Left renal pelvis (tissue), 4 donors: ENCODE data around the gene ARHGAP9. TPM values are rescaled to one million over a fixed set of nuclear protein-coding genes. Genes with fewer than 3 reads are reported as not detected.
"Not testable (repeated sequence)": the region's sequence is repeated elsewhere in the genome, so short reads cannot be mapped to it uniquely, and the experiment has no call there.

Experiments
- DNase-seq, 4 donors: peaks; one replicate each; pipeline ENCODE4 v3.0.0-alpha.2; 2013; ENCODE audit warnings: low read depth in 4 of 4, low spot score in 3 of 4
- polyA plus RNA-seq, 4 donors: library from polyadenylated mRNA; unstranded; fragments of 120-200 nt; gene quantifications; one replicate each; pipeline ENCODE4 v1.2.1, GENCODE V29; 2013; ENCODE audit not compliant: insufficient read length in 4 of 4

ARHGAP9 gene
- polyA plus RNA-seq, 4 donors: 1.9 to 5.5 (median 2.9) TPM

DNA sequence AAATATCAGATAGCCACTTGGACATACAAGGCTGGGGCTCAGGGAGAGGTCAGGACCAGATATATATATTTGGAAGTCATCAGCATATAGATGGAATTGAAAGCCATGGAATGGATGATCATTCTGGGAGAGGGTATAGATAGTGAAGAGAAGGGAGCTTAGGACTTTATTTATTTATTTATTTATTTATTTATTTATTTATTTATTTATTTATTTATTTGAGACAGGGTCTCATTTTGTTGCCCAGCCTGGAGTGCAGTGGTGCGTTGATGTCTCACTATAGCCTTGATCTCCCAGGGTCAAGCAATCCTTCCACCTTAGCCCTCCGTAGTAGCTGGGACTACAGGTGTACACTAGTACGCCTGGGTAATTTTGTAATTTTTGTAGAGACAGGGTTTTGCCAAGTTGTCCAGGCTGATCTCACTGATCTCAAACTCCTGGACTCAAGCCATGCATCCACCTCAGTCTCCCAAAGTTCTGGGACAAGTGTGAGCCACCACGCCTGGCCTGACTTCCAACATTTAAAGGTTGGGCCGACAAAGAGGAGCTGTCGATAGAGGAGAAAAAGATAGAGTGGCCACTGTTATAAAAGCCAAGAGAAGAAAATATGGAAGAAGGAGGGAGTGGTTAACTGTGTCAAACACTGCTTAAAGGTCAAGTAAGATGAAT, 33.2 kb downstream of the ARHGAP9 start:
- no peak for DNase-seq

- no peak for DNase-seq
Measured at GRCh38 chr12:57444744-57445143, 34.9 kb downstream of the ARHGAP9 start.

- not testable (repeated sequence) for DNase-seq
Measured at GRCh38 chr12:57444337-57444736, 35.3 kb downstream of the ARHGAP9 start.

DNA sequence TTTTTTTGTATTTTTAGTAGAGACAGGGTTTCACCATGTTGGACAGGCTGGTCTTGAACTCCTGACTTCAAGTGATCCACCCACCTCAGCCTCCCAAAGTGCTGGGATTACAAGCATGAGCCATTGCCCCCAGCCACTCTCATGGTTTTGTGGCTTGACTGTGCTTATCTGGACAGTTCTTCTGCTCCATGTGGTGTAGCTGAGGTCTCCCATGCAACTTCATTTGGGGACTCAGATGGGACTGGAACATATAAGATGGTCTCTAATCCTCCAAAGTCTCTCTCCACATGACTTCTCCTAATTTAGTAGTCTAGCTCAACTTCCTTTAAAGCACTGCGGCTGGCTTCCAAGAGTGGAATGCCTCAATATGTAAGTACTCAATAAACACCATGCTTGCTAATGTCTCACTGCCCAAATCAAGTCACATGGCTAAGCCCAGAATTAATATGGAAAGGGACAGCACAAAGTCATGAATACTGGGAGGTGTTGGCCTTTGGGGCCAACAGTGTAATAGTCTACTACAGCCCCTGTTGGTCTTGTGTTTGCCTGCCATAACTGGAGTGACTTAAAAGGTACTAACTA, 37.7 kb downstream of the ARHGAP9 start:
- no peak for DNase-seq

DNA sequence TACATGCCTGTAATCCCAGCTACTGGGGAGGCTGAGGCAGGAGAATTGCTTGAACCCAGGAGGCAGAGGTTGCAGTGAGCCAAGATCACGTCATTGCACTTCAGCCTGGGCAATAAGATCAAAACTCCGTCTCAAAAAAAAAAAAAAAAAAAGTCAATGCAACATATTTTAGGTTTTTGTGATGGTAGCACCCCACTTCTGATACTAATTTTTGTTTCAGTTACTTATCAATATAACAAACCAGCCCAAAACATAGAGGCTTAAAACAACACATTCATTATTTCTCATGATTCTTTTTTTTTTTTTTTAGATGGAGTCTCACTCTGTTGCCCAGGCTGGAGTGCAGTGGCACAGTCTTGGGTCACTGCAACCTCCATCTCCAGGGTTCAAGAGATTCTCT, 38.3 kb downstream of the ARHGAP9 start:
- not testable (repeated sequence) for DNase-seq

DNA sequence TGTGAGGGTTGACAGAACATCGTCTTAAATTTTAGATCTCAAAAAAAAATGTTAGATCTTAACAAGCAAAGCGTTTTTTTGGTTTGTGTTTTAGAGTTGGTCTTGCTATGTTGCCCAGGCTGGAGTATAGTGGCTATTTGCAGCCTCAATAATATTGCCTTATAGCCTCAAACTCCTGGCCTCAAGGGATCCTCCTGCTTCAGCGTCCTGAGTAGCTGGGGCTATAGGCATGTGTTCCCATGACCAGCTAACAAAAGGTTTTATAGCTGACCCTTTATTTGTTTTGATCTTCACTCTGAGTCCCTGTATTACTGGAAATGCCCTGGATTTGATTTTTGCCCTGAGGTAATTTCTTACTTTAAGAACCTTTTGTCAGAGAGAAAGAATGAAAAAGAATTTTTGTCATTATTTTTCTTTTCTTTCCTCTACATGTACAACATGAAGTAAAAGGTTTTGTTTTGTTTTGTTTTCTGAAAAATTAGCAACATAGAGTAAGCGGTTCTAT, 39.9 kb downstream of the ARHGAP9 start:
- DNase-seq: no peak

GRCh38 chr12:57438400-57438799, 41.3 kb downstream of the ARHGAP9 start:
- no peak for DNase-seq

DNA sequence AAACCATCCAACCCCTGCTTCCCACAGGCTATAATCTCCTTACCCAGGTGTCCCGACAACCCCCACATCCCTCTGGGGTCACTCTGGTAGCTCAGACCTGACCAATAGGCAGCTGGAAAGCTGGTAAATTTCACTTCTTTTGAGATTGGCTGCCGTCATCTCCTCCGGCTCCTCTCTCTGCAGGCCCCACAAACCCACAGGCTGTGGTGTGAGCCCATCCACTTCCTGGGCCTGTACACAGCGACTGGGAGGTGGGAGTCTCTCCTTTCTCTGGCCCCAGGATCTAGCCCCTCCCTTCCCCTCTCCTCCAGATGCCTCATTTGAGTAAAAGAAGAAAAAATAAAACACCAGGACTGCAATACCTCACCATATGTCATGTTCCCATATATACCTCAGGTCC, 44.4 kb downstream of the ARHGAP9 start:
- no peak for DNase-seq

- no peak for DNase-seq
Measured at GRCh38 chr12:57434517-57435223, 45.0 kb downstream of the ARHGAP9 start, which contains the start of gene INHBC. TSS of gene INHBC (plus strand) at chr12:57434784. CDS start at chr12:57434887, 103 bp downstream.

DNA sequence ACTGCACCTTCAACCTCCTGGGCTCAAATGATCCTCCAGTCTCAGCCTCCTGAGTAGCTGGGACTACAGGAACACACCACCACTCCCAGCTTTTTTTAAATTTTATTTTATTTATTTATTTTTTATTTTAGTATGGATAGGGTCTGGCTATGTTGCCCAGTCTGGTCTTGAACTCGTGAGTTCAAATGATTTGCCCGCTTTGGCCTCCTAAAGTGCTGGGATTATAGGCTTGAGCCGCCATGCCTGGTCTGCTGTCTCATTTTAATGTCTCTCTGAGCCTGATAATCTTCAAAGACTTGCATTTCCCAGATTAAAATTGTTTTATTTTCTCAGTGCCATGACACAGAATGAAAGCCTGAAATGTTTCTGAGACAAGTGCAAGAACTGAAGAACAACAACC, 46.3 kb downstream of the ARHGAP9 start:
- no peak for DNase-seq

- no peak for DNase-seq
Measured at GRCh38 chr12:57431654-57432188, 47.9 kb downstream of the ARHGAP9 start.

GRCh38 chr12:57430931-57431566, 48.6 kb downstream of the ARHGAP9 start, which contains the start of gene R3HDM2:
TSS of gene R3HDM2 (minus strand) at chr12:57431043. CDS start at chr12:57310428, 120,615 bp downstream.
- DNase-seq: peak; percentile 81 to 90 (median 86)

DNA sequence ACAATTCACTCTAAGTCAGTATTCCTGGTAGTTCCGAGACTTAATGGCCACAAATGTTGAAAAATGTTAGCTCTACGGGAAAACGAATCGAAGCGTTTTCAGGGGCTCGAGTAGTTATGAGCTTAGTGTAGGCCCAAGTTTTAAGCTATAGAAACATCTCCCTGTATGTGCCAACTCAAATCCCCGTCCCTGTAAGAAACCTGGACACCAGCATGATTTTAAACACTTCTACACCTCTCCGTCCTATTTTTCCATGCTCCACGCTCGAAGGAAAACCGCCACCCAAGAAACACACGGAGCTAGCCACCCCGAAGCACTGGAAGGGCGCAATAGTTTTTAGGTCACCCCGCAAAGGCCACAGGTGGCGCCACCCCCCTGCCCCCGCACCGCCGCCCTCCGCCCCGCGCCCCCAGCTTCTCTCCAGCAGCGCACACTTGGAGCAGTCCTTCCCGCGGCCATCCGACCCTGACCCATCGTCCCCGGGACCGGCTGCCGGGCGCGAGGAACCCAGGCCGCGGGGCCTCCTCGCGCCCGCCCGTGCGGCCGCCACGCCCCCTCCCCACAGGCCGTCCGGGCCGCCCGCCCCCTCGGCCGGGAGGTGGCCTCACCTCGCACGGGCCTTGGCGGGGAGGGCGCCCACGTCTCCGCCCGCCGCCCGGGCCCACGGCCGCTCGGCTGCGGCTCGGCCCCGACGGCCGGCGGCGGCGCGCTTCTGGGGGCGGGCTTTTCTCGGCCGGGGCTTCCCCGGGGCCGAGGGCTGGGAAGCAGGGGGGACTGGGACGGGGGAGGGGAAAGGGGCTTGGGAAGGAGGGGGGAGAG, 49.3 kb downstream of the ARHGAP9 start:
- DNase-seq: peak in 1 of 4 donors; percentile 20

GRCh38 chr12:57429473-57430111, 50.1 kb downstream of the ARHGAP9 start:
- DNase-seq: no peak

- DNase-seq: no peak
Measured at GRCh38 chr12:57428965-57429364, 50.7 kb downstream of the ARHGAP9 start.

- DNase-seq: not testable (repeated sequence)
Measured at GRCh38 chr12:57426948-57427347, 52.7 kb downstream of the ARHGAP9 start.
